Epithelial cell of esophagus (primary cell): Measurements from ENCODE around the gene ELF2.
A peak's percentile ranks its signal among the peaks of the same experiment; 100 is the strongest.

Experiments
- DNase-seq: peaks from one replicate; pipeline ENCODE4 v3.0.0; 2010; ENCODE audit warnings: low read depth
- H3K4me3 ChIP-seq: 2 replicates; pipeline ENCODE4 v1.5.1; 2011; ENCODE audit warnings: mild to moderate bottlenecking, low read length, control low read depth
- TF ChIP-seq, protein P1 (sequence below): IDR thresholded peaks from 2 replicates; pipeline ENCODE4 v1.5.1; 2011; ENCODE audit warnings: low read depth, mild to moderate bottlenecking, low read length, control low read depth, inconsistent platforms; ENCODE audit not compliant: insufficient read depth; ENCODE audit errors: missing control alignments

Gene ELF2

DNA sequence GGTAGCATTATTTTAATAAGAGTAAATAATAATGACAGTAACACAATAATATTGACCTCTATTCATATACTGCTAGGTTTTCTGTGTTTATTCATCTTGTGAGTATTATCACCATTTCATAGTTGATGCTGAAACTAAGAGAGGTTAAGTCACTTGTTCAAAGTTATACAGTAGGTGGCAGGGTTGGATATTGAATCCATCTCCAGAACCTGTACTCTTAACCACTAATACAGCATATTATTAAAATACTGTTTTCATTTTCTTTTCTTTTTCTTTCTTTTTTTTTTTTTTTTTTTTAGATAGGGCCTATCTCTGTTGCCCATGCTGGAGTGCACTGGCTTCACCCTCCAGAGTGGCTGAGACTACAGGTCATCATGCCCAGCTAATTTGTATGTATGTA lies 7.1 kb upstream of the ELF2 start:
- H3K4me3 ChIP-seq: no peak overlapping the region
- peak; percentile 62 for DNase-seq
- TF ChIP-seq, protein P1, sequence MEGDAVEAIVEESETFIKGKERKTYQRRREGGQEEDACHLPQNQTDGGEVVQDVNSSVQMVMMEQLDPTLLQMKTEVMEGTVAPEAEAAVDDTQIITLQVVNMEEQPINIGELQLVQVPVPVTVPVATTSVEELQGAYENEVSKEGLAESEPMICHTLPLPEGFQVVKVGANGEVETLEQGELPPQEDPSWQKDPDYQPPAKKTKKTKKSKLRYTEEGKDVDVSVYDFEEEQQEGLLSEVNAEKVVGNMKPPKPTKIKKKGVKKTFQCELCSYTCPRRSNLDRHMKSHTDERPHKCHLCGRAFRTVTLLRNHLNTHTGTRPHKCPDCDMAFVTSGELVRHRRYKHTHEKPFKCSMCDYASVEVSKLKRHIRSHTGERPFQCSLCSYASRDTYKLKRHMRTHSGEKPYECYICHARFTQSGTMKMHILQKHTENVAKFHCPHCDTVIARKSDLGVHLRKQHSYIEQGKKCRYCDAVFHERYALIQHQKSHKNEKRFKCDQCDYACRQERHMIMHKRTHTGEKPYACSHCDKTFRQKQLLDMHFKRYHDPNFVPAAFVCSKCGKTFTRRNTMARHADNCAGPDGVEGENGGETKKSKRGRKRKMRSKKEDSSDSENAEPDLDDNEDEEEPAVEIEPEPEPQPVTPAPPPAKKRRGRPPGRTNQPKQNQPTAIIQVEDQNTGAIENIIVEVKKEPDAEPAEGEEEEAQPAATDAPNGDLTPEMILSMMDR: peak; percentile 34

DNA sequence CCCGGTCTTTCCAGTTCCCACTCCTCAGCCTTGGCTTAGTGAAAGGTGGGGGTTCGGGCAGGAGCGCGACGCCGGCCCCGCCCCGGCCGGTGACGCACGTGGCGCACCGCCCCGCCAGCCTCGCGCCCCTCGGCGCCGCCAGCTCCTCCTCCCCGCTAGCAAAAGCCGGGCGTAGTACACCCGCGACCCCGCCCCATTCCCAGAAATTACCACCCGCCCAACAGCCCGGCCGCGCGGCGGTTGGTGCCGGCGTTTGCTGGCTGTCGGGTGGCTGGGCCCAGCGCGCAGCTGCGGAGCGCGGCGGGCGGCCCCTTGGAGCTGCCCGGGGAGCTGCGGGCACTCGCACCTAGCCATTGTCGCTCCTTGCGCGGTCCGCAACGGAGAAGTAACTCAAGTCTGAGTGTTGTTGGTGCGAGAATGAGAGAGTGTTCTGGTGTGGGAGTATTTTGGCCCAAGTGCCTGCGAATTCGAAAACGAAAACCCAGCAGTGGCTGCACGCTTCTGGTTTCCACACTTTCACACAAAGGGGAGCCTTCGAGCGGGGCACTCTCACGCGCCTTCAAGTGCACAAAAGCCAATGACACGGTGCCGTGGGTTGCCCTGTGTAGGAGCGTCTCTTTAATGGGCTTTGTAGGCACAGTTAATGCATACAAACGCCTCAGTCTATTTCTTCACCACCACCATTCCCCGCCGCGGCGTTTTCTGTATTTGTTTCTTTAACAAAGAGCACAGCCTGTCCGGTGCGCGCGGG lies 1.0 kb upstream of the ELF2 start:
- TF ChIP-seq, protein P1: no peak
- peak; percentile 97 for DNase-seq

DNA sequence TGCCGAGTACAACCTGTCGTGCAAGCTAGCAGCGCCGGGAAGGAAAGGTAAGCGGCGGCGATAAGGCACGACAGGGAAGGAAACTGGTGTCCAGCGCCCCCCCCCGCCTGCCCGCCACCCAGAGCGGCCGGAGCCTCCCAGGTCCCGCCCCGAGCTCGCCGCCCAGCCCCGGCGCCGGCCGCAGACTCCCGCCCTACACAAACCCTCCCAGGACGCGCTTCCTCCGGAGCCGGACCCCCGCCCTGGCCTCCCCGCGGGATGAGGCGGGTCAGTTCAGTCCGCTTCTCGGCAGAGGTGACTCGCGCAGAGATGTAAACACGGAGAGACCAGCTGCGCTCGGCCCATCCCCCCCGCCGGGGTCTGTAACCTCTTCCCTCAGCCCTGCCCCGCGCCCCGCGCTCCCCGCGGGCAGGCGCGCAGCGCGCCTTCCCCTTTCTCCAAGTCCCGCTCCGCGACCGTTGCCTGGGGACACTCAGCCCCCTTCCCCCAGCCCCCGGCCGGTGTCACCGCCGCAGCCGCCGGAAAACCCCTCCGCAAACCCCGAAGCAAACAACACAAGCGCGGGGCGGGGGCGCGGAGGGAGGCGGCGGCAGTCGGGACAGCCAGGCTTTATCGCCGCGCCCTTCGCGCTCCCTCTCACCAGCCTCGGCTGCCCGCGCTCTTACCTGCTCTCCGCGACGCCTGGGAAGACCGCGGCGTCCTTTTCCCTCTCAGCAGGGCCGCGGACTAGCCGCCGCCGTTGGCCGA lies 543 bp downstream of the ELF2 start:
- TF ChIP-seq, protein P1: no peak
- H3K4me3 ChIP-seq: peak overlapping the region; percentile 81
- DNase-seq: peak; percentile 72

More for the DNA sequence above, 1.0 kb upstream of the ELF2 start:
- H3K4me3 ChIP-seq: peak overlapping the region; percentile 71

DNA sequence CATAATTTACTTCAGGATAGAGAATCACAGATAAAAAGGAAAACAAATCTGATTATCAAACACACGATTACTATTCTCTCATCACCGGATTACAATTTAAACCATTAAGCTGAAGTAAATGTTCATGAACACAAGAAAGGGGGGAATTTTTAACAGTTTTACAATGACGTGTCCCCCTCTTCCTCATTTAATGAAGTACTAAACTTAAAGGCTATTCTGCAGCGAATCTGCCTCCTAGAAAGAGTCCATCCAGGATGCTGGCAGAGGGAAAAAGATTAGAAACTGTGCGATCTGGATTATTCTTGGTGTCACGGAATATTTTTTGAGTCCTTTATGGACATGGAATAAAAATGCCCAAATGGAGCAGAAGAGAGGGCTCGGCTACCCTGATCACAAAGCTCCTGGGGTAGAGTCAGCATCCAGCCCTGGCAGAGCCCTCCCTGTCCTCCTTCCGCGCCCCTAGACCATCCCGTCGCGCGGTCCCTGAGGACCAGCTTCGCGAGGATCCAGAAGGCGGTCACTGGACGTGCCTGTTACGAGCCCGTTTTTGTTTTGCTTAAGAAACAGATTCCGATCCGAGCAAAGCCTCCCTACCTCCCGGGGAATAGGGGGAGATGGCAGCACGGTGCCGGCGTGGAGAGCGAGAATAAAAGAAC lies 1.2 kb downstream of the ELF2 start:
- peak overlapping the region; percentile 81 for H3K4me3 ChIP-seq
- TF ChIP-seq, protein P1: no peak
- no peak for DNase-seq

DNA sequence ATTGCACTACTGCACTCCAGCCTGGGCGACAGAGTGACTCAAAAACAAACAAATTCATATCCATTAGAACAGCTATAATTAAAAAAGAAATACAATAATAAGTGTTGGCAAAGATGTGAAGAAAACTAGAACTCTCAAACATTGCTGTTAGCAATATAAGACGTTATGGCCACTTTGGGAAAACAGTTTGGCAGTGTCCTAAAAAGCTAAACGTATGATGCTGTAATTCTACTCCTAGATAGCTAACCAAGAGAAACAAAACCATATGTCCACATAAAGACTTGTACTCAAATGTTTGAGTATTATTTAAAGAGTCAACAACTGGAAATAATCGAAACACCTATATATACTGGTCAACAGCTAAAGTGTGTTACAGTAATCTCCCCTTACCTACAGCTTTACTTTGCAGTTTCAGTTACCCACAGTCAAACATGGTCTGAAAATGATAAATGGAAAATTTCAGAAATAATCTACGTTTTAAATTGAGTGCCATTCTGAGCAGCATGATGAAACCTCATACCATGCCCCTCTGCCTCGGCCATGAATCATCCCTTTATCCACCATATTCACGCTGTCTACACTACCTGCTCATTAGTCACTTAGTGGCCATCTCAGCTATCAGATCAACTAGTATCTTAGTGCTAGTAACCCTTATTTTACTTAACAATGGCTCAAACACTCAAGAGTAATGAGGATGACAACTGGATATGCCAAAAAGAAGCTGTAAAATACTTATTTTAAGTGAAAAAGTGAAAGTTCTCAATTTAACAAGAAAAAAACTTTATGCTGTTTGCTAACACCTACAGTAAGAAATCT lies 4.9 kb downstream of the ELF2 start:
- peak; percentile 88 for DNase-seq
- TF ChIP-seq, protein P1: no peak
- no peak overlapping the region for H3K4me3 ChIP-seq

DNA sequence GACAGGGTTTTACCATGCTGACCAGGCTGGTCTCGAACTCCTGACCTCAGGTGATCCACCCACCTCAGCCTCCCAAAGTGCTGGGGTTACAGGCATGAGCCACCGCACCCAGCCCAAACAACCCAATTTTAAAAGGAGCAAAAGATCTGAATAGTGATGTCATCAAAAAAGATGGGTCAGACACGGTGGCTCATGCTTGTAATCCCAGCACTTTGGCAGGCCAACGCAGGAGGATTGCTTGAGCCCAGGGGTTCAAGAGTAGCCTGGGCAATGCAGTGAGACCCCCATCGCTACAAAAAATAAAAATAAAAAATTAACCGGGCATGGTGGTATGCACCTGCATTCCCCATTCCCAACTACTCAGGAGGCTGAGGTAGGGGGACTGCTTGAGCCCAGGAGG lies 6.1 kb downstream of the ELF2 start:
- no peak for DNase-seq
- no peak overlapping the region for H3K4me3 ChIP-seq
- TF ChIP-seq, protein P1: no peak
